SK-N-SH (cell line): Measurements from ENCODE around the gene CD180. TPM values are rescaled to one million over a fixed set of nuclear protein-coding genes. Genes with fewer than 3 reads are reported as not detected.

ENCODE experiments used
- CTCF ChIA-PET: fragments of 300-600, 350-600 bp; formaldehyde crosslinking; extraction: SDS; loops from one replicate; lab custom pipeline; 2021; lab: Yijun Ruan, JAX
- POLR2A ChIA-PET: fragments of 350-600 bp; sonication (Branson Sonifier 250); formaldehyde crosslinking; extraction: SDS; loops from one replicate; lab custom pipeline; 2020; ENCODE audit warnings: antibody characterized with exemption, inconsistent platforms; lab: Yijun Ruan, JAX
- DNase-seq: peaks from one replicate; pipeline ENCODE4 v3.0.0; 2012
- H2AFZ ChIP-seq: fragments of 200-600 bp; sonication (generic); 2 replicates; pipeline ENCODE4 v1.8.1; 2016; ENCODE audit warnings: antibody characterized with exemption, mild to moderate bottlenecking, low read depth
- H3F3A ChIP-seq: fragments of 200-600 bp; sonication (generic); replicated peaks from 2 replicates; pipeline ENCODE3; 2016; ENCODE audit warnings: antibody characterized with exemption, mild to moderate bottlenecking; ENCODE audit not compliant: insufficient read depth
- H3K27ac ChIP-seq, 2 experiments: fragments of 200-500 bp in 1 of 2; fragments of 200-600 bp in 1 of 2; sonication (Bioruptor generic) in 1 of 2; sonication (generic), shearing (Covaris generic) in 1 of 2; 2 replicates each; pipeline versions ENCODE4 v1.5.1 to v1.6.1; 2014 to 2016; ENCODE audit warnings: low read depth in 2 of 2, inconsistent platforms in 1 of 2, low read length in 1 of 2, mild to moderate bottlenecking in 1 of 2, mixed read lengths in 1 of 2
- H3K27me3 ChIP-seq: fragments of 200-600 bp; sonication (generic), shearing (Covaris generic); 2 replicates; pipeline ENCODE4 v1.6.1; 2016; ENCODE audit warnings: mixed run types; ENCODE audit not compliant: insufficient read depth
- H3K36me3 ChIP-seq, 2 experiments: fragments of 200-500 bp in 1 of 2; fragments of 200-600 bp in 1 of 2; sonication (Bioruptor generic) in 1 of 2; sonication (generic) in 1 of 2; replicated peaks in 1 of 2; 2 replicates each; pipeline versions ENCODE3 to v1.5.1; 2014 to 2016; ENCODE audit warnings: low read length in 1 of 2, mild to moderate bottlenecking in 1 of 2; ENCODE audit not compliant: insufficient read depth in 2 of 2, control insufficient read depth in 1 of 2
- H3K4me1 ChIP-seq, 2 experiments: fragments of 200-500 bp in 1 of 2; fragments of 200-600 bp in 1 of 2; sonication (Bioruptor generic) in 1 of 2; sonication (generic), shearing (Covaris generic) in 1 of 2; 2 replicates each; pipeline versions ENCODE4 v1.5.1 to v1.6.1; 2014 to 2016; ENCODE audit warnings: low read depth in 1 of 2, low read length in 1 of 2, mixed run types in 1 of 2; ENCODE audit not compliant: insufficient read depth in 2 of 2, control insufficient read depth in 1 of 2
- H3K4me2 ChIP-seq: fragments of 200-600 bp; sonication (generic), shearing (Covaris generic); 2 replicates; pipeline ENCODE4 v1.6.1; 2017; ENCODE audit warnings: mixed run types
- H3K4me3 ChIP-seq, 2 experiments: fragments of 200-500 bp in 1 of 2; fragments of 200-600 bp in 1 of 2; sonication (Bioruptor generic) in 1 of 2; sonication (generic), shearing (Covaris generic) in 1 of 2; 2 replicates each; pipeline versions ENCODE4 v1.5.1 to v1.8.1; 2014 to 2016; ENCODE audit warnings: low read depth in 2 of 2, inconsistent platforms in 1 of 2, low read length in 1 of 2, mild to moderate bottlenecking in 1 of 2, mixed read lengths in 1 of 2, moderate library complexity in 1 of 2
- H3K79me2 ChIP-seq: fragments of 200-600 bp; sonication (generic); 2 replicates; pipeline ENCODE4 v1.8.1; 2017; ENCODE audit warnings: mild to moderate bottlenecking; ENCODE audit not compliant: insufficient read depth
- H3K9ac ChIP-seq: fragments of 200-600 bp; sonication (generic); 2 replicates; pipeline ENCODE4 v1.6.1; 2017; ENCODE audit warnings: mixed run types
- H3K9me2 ChIP-seq: fragments of 200-600 bp; sonication (generic); 2 replicates; pipeline ENCODE4 v1.6.1; 2017; ENCODE audit warnings: mixed run types
- H3K9me3 ChIP-seq: fragments of 200-600 bp; sonication (generic); 2 replicates; pipeline ENCODE4 v1.6.1; 2017; ENCODE audit warnings: mixed run types, mild to moderate bottlenecking, moderate library complexity
- H4K20me1 ChIP-seq: fragments of 200-600 bp; sonication (generic); 2 replicates; pipeline ENCODE4 v1.6.1; 2017; ENCODE audit warnings: mild to moderate bottlenecking, mixed run types; ENCODE audit not compliant: insufficient read depth
- EP300 ChIP-seq, 2 experiments: IDR thresholded peaks; 2 replicates each; pipeline versions ENCODE4 v1.4.0 to v1.6.1; 2012; ENCODE audit warnings: borderline replicate concordance in 1 of 2, low read depth in 1 of 2, low read length in 1 of 2
- EZH2phosphoT487 ChIP-seq: fragments of 200-600 bp; sonication (generic); IDR thresholded peaks from 2 replicates; pipeline ENCODE4 v1.6.1; 2017; ENCODE audit warnings: low read depth, mixed run types, mild to moderate bottlenecking, antibody characterized with exemption, moderate library complexity, borderline replicate concordance
- FOXJ3 ChIP-seq: sonication (generic); formaldehyde crosslinking; IDR thresholded peaks from 2 replicates; pipeline ENCODE4 v1.5.1; 2020; ENCODE audit warnings: mild to moderate bottlenecking, missing genetic modification reagents
- GABPA ChIP-seq: IDR thresholded peaks from 2 replicates; pipeline ENCODE4 v1.4.0; 2012; ENCODE audit warnings: low read depth, mild to moderate bottlenecking
- GATA2 ChIP-seq: sonication (generic); formaldehyde crosslinking; IDR thresholded peaks from 2 replicates; pipeline ENCODE4 v1.5.0; 2020; ENCODE audit warnings: mild to moderate bottlenecking, missing genetic modification reagents
- JUND ChIP-seq: IDR thresholded peaks from 2 replicates; pipeline ENCODE4 v1.4.0; 2012
- MAX ChIP-seq: IDR thresholded peaks from 2 replicates; pipeline ENCODE4 v1.4.0; 2012; ENCODE audit warnings: low read depth
- MEF2A ChIP-seq: IDR thresholded peaks from 2 replicates; pipeline ENCODE4 v1.4.0; 2012; ENCODE audit warnings: low read depth, borderline replicate concordance
- NFIC ChIP-seq: IDR thresholded peaks from 2 replicates; pipeline ENCODE4 v1.4.0; 2012; ENCODE audit warnings: borderline replicate concordance
- POLR2AphosphoS5 ChIP-seq: IDR thresholded peaks from 2 replicates; pipeline ENCODE4 v1.6.1; 2012; ENCODE audit warnings: low read depth, low read length
- RAD21 ChIP-seq: IDR thresholded peaks from 2 replicates; pipeline ENCODE4 v1.6.1; 2012; ENCODE audit warnings: mild to moderate bottlenecking, low read length
- RCOR1 ChIP-seq: fragments of 150-350 bp; IDR thresholded peaks from 2 replicates; pipeline ENCODE4 v1.6.1; 2017; ENCODE audit warnings: antibody characterized with exemption, low read length
- RFX5 ChIP-seq: IDR thresholded peaks from 2 replicates; pipeline ENCODE4 v1.6.1; 2012; ENCODE audit warnings: mild to moderate bottlenecking, improper control_type of control experiment, low read length
- RXRA ChIP-seq: IDR thresholded peaks from 2 replicates; pipeline ENCODE4 v1.4.0; 2012; ENCODE audit warnings: low read depth, mild to moderate bottlenecking, borderline replicate concordance
- SIN3A ChIP-seq: IDR thresholded peaks from 2 replicates; pipeline ENCODE4 v1.6.1; 2012; ENCODE audit warnings: low read depth, mild to moderate bottlenecking, low read length, moderate library complexity, borderline replicate concordance
- SMC3 ChIP-seq: IDR thresholded peaks from 2 replicates; pipeline ENCODE4 v1.6.1; 2012; ENCODE audit warnings: low read depth, low read length, improper control_type of control experiment
- TCF12 ChIP-seq: IDR thresholded peaks from 2 replicates; pipeline ENCODE4 v1.4.0; 2012
- USF2 ChIP-seq: fragments of 150-350 bp; IDR thresholded peaks from 2 replicates; pipeline ENCODE4 v1.6.1; 2017; ENCODE audit warnings: antibody characterized with exemption, low read length, low read depth, borderline replicate concordance
- WGBS: methylation state at CpG from one replicate; pipeline ENCODE4 v1.1.6; 2017; ENCODE audit warnings: low lambda C conversion rate; 5-methylcytosine and 5-hydroxymethylcytosine counted together
- polyA plus RNA-seq, 3 experiments: library from polyadenylated mRNA; depleted of rRNA; stranded (reverse); fragments of >200 nt; gene quantifications; 2 replicates each; pipeline ENCODE4 v1.2.3, GENCODE V29; 2012
- TF ChIP-seq, protein P1 (sequence below): IDR thresholded peaks from 2 replicates; pipeline ENCODE4 v1.4.0; 2012; ENCODE audit warnings: low read depth, borderline replicate concordance
- TF ChIP-seq, protein P2 (sequence below): IDR thresholded peaks from 2 replicates; pipeline ENCODE4; 2012

The CD180 gene
- polyA plus RNA-seq, 1 of the 3 experiments (the other 2 are of a cell fraction), result 0.02 TPM

DNA sequence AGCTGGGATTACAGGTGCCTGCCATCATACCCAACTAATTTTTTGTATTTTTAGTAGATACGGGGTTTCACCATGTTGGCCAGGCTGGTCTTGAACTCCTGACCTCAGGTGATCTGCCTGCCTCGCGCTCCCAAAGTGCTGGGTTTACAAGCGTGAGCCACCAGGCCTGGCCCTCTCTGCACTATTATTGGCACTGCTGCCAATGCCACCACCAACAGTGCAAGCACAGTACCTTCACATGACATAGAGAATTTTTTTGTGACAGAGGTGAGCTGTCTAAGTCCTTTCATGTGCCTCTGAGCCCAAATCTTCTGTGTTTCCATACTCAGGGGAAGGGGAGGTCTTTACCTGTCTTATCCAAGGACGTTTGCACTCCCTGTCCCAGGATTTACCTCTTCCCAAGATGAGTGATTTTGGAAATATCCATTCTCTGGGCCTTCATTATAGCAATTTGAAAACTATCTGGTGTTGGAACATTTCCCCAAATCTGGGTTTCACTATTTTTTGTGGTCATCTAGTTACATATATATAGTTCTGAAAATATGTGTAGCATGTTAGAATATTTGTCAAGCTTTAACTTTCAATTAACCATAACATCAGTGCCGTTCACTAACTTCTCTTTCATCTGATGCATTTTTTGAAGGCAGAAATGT lies 5.4 kb upstream of the CD180 start:
- Histone ChIP-seq H3K27me3 (no peaks in the 10 kb centered on the region), H3K36me3 (no peaks in the 10 kb centered on the region), H3K9me2 (no peaks in the 10 kb centered on the region), H3K79me2 (no peaks in the 10 kb centered on the region), H3F3A (no peaks in the 10 kb centered on the region), H3K4me2 (no peak overlapping the region), H4K20me1 (no peaks in the 10 kb centered on the region), H2AFZ (no peak overlapping the region), H3K4me3 (no peak overlapping the region), H3K9ac (no peak overlapping the region), H3K4me1 (peaks cover 0 to 17% of the 10 kb centered on the region in 2 experiments; a peak in 2 of 4 replicates), H3K9me3 (no peaks in the 10 kb centered on the region), H3K27ac (no peak overlapping the region)
- DNase-seq, result no peak
- 79% methylated on average over 6 of the region's 6 CpGs for WGBS
- TF ChIP-seq JUND, result no peak
- TF ChIP-seq EZH2phosphoT487, result no peak
- TF ChIP-seq NFIC, result no peak
- no peak for TF ChIP-seq MAX
- no peak for TF ChIP-seq SMC3
- TF ChIP-seq FOXJ3, result no peak
- no peak for TF ChIP-seq RAD21
- TF ChIP-seq RXRA, result no peak
- TF ChIP-seq POLR2AphosphoS5, result no peak
- TF ChIP-seq GATA2, result no peak
- no peak for TF ChIP-seq SIN3A
- TF ChIP-seq EP300 (IDR thresholded peaks at IDR 0.05; ENCODE audit: borderline replicate concordance in 1 of 2, low read depth in 1 of 2, low read length in 1 of 2), result no peak
- TF ChIP-seq TCF12, result no peak
- TF ChIP-seq GABPA, result no peak
- no peak for TF ChIP-seq MEF2A
- TF ChIP-seq, protein P1, sequence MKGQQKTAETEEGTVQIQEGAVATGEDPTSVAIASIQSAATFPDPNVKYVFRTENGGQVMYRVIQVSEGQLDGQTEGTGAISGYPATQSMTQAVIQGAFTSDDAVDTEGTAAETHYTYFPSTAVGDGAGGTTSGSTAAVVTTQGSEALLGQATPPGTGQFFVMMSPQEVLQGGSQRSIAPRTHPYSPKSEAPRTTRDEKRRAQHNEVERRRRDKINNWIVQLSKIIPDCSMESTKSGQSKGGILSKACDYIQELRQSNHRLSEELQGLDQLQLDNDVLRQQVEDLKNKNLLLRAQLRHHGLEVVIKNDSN, result no peak
- TF ChIP-seq, protein P2, sequence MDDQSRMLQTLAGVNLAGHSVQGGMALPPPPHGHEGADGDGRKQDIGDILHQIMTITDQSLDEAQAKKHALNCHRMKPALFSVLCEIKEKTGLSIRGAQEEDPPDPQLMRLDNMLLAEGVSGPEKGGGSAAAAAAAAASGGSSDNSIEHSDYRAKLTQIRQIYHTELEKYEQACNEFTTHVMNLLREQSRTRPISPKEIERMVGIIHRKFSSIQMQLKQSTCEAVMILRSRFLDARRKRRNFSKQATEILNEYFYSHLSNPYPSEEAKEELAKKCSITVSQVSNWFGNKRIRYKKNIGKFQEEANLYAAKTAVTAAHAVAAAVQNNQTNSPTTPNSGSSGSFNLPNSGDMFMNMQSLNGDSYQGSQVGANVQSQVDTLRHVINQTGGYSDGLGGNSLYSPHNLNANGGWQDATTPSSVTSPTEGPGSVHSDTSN, result no peak
- no peak for TF ChIP-seq RCOR1
- no peak for TF ChIP-seq RFX5
- TF ChIP-seq USF2, result no peak
- POLR2A ChIA-PET, result no interaction called here
- CTCF ChIA-PET, result interaction anchor here (0.8 to 12.2 kb wide), 5 partner anchors 12 to 213 kb away, joined by 3 to 201 read pairs (median 4); no protein-coding TSS in a partner anchor
